SU-DHL-6 (cell line): ENCODE data around the gene GMEB2.

Experiments
- H2AFZ ChIP-seq: fragments of 200-600 bp; sonication (generic); 2 replicates; pipeline ENCODE4 v1.6.1; 2014; ENCODE audit warnings: low read depth, mild to moderate bottlenecking, moderate library complexity, mixed read lengths, antibody characterized with exemption, low read length; ENCODE audit not compliant: severe bottlenecking
- H3F3A ChIP-seq: fragments of 200-600 bp; shearing (Covaris generic); 2 replicates; pipeline ENCODE4 v1.6.0; 2016; ENCODE audit warnings: antibody characterized with exemption, mild to moderate bottlenecking; ENCODE audit not compliant: insufficient read depth
- H3K27ac ChIP-seq: fragments of 200-600 bp; sonication (generic); 2 replicates; pipeline ENCODE4 v1.5.1; 2016; ENCODE audit warnings: low read depth, mild to moderate bottlenecking, low read length, moderate library complexity, mixed read lengths
- H3K27me3 ChIP-seq: fragments of 200-600 bp; sonication (generic), shearing (Covaris generic); 2 replicates; pipeline ENCODE4 v1.6.0; 2014; ENCODE audit warnings: mild to moderate bottlenecking, low read length
- H3K36me3 ChIP-seq: fragments of 200-600 bp; sonication (generic); 2 replicates; pipeline ENCODE4 v1.6.1; 2014; ENCODE audit warnings: mild to moderate bottlenecking, low read length, mixed read lengths
- H3K4me2 ChIP-seq: fragments of 300-600, 200-600 bp; shearing (Covaris generic), sonication (generic); 2 replicates; pipeline ENCODE4 v1.6.0; 2014; ENCODE audit warnings: low read length, low read depth, mild to moderate bottlenecking; ENCODE audit not compliant: poor library complexity, severe bottlenecking
- H3K4me3 ChIP-seq: fragments of 200-600 bp; sonication (generic); 2 replicates; pipeline ENCODE4 v1.5.1; 2014; ENCODE audit warnings: antibody characterized with exemption, low read length, mild to moderate bottlenecking, mixed read lengths; ENCODE audit not compliant: insufficient read depth, poor library complexity, severe bottlenecking
- H3K79me2 ChIP-seq: fragments of 200-600 bp; sonication (generic); 2 replicates; pipeline ENCODE4 v1.6.1; 2014; ENCODE audit warnings: mild to moderate bottlenecking, low read length, moderate library complexity; ENCODE audit not compliant: insufficient read depth
- H3K9ac ChIP-seq: fragments of 200-600 bp; sonication (generic); 2 replicates; pipeline ENCODE4 v1.7.0; 2014; ENCODE audit warnings: mild to moderate bottlenecking, low read length
- H3K9me2 ChIP-seq: fragments of 200-600 bp; sonication (generic); replicated peaks from 2 replicates; pipeline ENCODE4 v1.6.1; 2014; ENCODE audit warnings: low read length; ENCODE audit not compliant: insufficient read depth
- H3K9me3 ChIP-seq: fragments of 200-600 bp; sonication (generic); 2 replicates; pipeline ENCODE4 v1.6.1; 2014; ENCODE audit warnings: low read length, mixed read lengths; ENCODE audit not compliant: insufficient read depth
- H4K20me1 ChIP-seq: fragments of 200-600 bp; sonication (generic); 2 replicates; pipeline ENCODE4 v1.6.1; 2014; ENCODE audit warnings: low read depth, mild to moderate bottlenecking, antibody characterized with exemption, low read length, moderate library complexity, mixed read lengths
- CTCF ChIP-seq: fragments of 200-600 bp; sonication (generic); IDR thresholded peaks from one replicate; pipeline ENCODE4 v1.5.1; 2017; ENCODE audit warnings: antibody characterized with exemption, mild to moderate bottlenecking, low read length, moderate library complexity; ENCODE audit not compliant: insufficient read depth, poor library complexity, severe bottlenecking
- EZH2phosphoT487 ChIP-seq: fragments of 200-600 bp; sonication (generic), shearing (Covaris generic); conservative IDR thresholded peaks from 2 replicates; pipeline ENCODE4 v1.6.1; 2018; ENCODE audit warnings: mild to moderate bottlenecking, antibody characterized with exemption, low read length, moderate library complexity, mixed read lengths

GMEB2 gene

GRCh38 chr20:63565699-63566335, 61.1 kb downstream of the GMEB2 start:
- no peaks in the 10 kb centered on the region for H3K9me3 ChIP-seq
- H2AFZ ChIP-seq: no peak overlapping the region
- no peaks in the 10 kb centered on the region for H4K20me1 ChIP-seq
- H3K79me2 ChIP-seq: no peaks in the 10 kb centered on the region
- no peak overlapping the region for H3K27ac ChIP-seq
- no peak overlapping the region for H3K4me3 ChIP-seq
- TF ChIP-seq EZH2phosphoT487 (no peak), CTCF (no peak)
- no peak overlapping the region for H3K9ac ChIP-seq
- H3K27me3 ChIP-seq: no peaks in the 10 kb centered on the region
- no peaks in the 10 kb centered on the region for H3F3A ChIP-seq
- H3K36me3 ChIP-seq: no peaks in the 10 kb centered on the region
- no peak overlapping the region for H3K4me2 ChIP-seq
- no peaks in the 10 kb centered on the region for H3K9me2 ChIP-seq

- H4K20me1 ChIP-seq: no peaks in the 10 kb centered on the region
- no peak overlapping the region for H3K9ac ChIP-seq
- H3K4me3 ChIP-seq: no peak overlapping the region
- H3K36me3 ChIP-seq: no peaks in the 10 kb centered on the region
- H3K9me2 ChIP-seq: no peaks in the 10 kb centered on the region
- H3K27ac ChIP-seq: no peak overlapping the region
- no peaks in the 10 kb centered on the region for H3K9me3 ChIP-seq
- no peaks in the 10 kb centered on the region for H3K79me2 ChIP-seq
- no peak overlapping the region for H3K4me2 ChIP-seq
- H2AFZ ChIP-seq: no peak overlapping the region
- no peaks in the 10 kb centered on the region for H3K27me3 ChIP-seq
- no peaks in the 10 kb centered on the region for H3F3A ChIP-seq
- TF ChIP-seq CTCF (no peak), EZH2phosphoT487 (no peak)
Observed at GRCh38 chr20:63565021-63565698, 61.7 kb downstream of the GMEB2 start.

- no peaks in the 10 kb centered on the region for H3K9me3 ChIP-seq
- no peak overlapping the region for H3K9ac ChIP-seq
- H3K9me2 ChIP-seq: no peaks in the 10 kb centered on the region
- no peaks in the 10 kb centered on the region for H4K20me1 ChIP-seq
- TF ChIP-seq CTCF (no peak), EZH2phosphoT487 (no peak)
- no peaks in the 10 kb centered on the region for H3K27me3 ChIP-seq
- H3F3A ChIP-seq: no peaks in the 10 kb centered on the region
- no peak overlapping the region for H3K27ac ChIP-seq
- H3K79me2 ChIP-seq: no peaks in the 10 kb centered on the region
- H3K36me3 ChIP-seq: no peaks in the 10 kb centered on the region
- no peak overlapping the region for H3K4me3 ChIP-seq
- no peak overlapping the region for H2AFZ ChIP-seq
- no peak overlapping the region for H3K4me2 ChIP-seq
Observed at GRCh38 chr20:63564036-63564810, 62.7 kb downstream of the GMEB2 start.
